SKM-1 (cell line): Measurements from ENCODE around the gene DSCAML1.

Experiments
- DNase-seq: peaks from one replicate; lab custom pipeline; 2025; ENCODE audit not compliant: unreplicated experiment; lab: John Stamatoyannopoulos, UW

Gene DSCAML1

GRCh38 chr11:117528097-117528721 is 268.8 kb downstream of the DSCAML1 start:
- no peak for DNase-seq

DNA sequence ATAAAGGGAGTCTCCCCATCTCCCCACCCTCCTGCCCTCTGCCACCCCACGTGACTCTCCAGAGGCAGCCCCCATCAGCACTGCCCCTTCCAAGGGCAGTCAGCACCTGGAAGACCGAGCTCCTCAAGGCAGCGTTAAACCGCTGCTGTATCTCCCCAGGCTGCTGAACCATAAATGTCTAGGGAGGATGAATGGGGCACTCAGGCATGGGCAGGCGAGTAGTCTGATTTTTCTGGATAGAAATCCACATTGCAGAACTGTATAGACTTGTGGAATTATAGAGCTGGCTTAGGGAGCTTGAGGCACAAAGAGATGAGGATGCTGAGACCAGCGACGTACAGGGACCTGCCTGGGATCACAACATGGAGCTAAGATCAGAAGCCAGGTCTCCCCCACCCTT is 269.7 kb downstream of the DSCAML1 start:
- no peak for DNase-seq

DNA sequence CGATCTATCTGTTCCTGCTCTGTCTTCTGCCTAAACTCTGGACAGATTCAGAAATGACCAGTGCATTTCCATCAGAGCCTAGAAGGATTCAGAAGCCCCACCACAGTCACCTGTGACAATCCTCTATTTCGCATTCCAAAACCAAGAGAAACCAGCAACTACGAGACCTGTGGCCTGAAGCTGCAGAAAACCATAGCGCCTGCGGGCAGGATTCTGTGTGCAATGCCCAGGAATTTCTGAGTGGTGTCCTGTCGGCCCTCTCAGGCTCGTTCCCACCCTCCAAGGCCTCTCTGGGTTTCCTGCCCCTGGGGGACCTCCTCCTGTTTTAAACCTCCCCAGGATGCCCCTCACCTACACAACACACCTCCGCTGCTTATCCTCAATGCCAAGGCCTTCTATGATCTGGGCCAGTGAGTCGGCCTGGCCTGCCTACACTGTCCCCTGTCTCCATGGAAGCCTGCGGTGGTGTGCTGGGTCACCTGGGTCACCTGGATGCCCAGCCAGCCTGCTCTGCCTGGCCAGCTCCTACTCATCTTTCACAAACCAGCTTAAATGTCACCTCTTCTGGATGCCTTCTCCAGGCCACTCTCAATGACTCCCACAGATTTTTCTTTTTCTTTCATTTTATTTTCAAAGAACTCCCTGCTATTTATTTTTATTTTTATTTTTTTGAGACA is 271.0 kb downstream of the DSCAML1 start:
- no peak for DNase-seq

DNA sequence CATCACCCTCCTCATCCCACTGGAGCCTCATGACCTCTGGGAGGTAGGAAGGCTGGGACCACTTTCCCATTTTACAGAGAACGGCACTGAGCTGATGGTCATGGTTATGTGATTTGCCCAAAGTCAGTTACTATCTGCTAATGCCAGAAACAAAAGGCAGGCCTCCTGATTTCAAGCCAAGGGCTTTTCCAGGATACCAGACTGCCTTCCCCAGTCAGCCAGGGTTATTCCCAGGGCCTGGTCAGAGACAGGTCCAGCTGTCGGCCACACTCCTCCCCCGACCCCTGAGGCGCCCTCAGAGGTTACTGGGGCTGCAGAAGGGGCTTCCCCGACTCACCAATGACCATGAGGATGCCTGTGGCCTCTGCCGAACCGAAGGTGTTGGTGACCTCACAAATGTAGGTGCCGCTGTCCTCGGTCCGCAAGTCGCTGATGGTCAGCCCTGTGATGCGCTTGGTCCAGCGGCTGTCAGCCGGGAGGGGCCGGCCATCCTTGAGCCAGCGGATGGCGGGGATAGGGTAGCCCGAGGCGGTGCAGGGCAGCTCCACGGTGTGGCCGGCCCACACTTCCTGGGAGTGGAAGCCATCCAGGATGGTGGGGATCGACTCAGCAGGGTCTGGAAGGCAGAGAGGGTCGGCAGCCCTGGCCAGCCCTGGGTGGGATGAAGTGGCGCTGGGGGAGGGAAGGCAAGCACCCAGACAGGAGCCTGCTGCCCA is 272.4 kb downstream of the DSCAML1 start:
- DNase-seq: no peak

GRCh38 chr11:117523680-117524079 is 273.3 kb downstream of the DSCAML1 start:
- no peak for DNase-seq

- DNase-seq: no peak
Observed at GRCh38 chr11:117521974-117522373, 275.0 kb downstream of the DSCAML1 start.

DNA sequence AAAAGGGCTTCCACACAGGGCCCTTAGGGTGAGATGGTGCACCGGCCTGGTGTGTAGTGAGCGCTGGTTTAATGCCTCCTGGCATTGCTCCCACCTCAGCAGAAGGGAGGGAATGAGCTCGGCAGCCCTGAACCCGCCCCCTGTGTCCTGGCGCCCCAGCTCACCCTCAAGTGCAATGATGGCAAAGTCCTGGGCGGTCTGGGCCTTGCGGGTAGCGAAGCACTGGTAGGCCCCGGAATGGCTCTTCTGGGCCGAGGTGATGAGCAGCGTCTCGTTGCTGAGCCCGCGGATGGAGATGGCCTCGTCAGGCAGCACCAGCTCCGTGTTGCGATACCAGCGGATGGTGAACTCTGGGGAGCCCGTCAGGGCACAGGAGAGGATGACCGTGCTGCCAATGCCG is 276.1 kb downstream of the DSCAML1 start:
- no peak for DNase-seq

- DNase-seq: no peak
Observed at GRCh38 chr11:117520201-117520600, 276.8 kb downstream of the DSCAML1 start.

DNA sequence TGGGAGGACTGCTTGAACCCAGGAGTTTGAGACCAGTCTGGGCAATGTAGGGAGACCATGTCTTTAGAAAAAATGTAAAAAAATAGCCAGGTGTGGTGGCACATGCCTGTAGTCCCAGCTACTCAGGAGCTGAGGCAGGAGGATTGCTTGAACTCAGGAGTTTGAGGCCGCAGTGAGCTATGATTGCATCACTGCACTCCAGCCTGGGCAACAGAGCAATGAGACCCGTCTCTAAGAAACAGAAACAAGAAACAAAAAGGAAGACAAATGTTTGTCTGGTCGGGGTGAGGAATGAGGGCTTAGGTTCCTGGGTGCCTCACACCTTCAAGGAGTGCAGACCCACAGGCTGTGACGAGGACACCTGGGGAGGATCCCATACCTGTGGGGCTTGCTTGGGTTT is 277.4 kb downstream of the DSCAML1 start:
- peak; percentile 4 for DNase-seq

DNA sequence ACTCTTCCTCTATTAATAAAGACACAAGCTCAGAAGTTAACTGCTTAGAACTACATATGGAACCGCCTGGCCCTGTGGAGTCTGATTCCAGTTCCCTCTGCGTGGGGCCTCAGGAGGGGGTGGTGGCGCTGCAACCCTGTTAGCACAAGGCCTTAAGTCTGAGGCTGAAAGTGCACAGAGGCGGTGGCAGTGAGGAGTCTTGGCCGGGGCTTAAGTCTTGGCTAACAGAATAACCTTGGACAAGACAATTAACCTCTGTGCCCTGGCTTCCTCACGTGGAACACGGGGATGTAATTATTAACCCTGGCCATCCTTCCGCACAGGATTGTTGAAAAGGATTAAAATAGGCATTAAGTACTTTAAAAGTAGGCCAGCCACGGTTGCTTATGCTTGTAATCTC is 277.8 kb downstream of the DSCAML1 start:
- DNase-seq: no peak

GRCh38 chr11:117518455-117518854 is 278.6 kb downstream of the DSCAML1 start:
- no peak for DNase-seq

GRCh38 chr11:117517097-117517496 is 279.9 kb downstream of the DSCAML1 start:
- DNase-seq: no peak

- no peak for DNase-seq
Observed at GRCh38 chr11:117515892-117516787, 280.9 kb downstream of the DSCAML1 start.

DNA sequence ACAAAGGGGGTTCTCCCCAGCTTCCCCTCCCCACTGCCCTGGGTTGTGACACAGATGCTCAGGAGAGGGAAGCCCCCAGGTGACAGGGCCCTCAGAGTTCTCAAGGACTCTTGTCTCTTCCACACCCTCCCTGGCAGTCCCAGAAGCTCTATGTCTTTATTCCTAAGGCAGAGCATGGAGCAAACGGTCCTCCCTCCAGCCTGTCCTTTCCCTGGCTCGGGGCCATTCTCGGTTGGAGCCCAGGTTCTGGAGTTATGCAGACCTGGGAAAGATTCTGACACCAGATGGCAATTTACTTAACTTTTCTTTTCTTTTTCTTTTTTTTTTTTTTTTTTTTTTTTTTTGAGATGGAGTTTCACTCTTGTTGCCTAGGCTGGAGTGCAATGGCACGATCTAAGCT is 282.8 kb downstream of the DSCAML1 start:
- no peak for DNase-seq

DNA sequence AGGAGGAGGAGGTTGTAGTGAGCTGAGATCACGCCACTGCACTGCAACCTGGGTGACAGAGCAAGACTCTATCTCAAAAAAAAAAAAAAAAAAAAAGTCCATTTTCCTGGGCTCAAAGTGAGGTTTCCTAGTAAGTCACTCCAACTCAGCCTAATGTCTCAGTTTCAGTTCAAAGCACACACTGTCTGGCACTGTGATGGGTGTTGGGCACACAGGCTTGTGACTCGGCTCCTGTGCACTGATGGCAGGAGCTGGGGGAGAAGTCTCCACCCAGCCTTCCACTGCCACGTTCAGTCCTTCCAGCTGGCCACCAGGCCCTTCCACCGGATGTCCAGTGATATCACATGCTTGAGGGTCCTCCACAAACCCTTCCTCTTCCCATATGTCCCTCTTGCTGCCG is 283.4 kb downstream of the DSCAML1 start:
- no peak for DNase-seq

DNA sequence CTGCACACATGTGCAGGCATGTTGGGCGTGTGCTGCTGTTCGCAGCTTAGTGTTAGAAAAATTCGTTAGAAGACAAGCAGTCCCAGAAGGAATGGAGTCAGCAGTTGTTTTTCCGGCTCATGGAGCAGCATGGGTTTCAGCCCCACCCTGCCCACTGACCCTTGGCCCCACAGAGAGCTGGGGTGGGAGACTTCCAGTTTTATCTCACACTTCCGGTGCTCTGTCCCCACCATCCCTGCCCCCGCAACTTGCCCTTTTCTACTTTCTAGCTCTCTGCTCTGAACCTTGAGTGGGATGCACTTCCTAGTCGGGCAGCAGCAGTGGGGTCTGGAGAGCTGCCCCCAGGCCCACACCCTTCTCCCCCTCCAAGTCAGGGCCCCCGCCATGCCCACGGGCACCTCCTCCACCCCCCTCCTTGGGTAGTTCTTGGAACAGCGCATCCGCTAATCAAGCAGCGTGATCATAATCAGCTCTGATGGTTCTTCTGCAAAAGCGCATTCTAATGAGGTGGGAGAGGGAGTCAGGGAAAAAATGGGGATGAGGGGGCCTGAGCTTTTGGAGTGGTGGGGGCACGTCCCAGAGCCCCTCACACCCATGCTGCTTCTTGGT is 285.0 kb downstream of the DSCAML1 start:
- no peak for DNase-seq

GRCh38 chr11:117511483-117511930 is 285.5 kb downstream of the DSCAML1 start:
- DNase-seq: no peak

- peak; percentile 10 for DNase-seq
Observed at GRCh38 chr11:117510646-117511045, 286.4 kb downstream of the DSCAML1 start.

- no peak for DNase-seq
Observed at GRCh38 chr11:117509543-117509942, 287.5 kb downstream of the DSCAML1 start.

DNA sequence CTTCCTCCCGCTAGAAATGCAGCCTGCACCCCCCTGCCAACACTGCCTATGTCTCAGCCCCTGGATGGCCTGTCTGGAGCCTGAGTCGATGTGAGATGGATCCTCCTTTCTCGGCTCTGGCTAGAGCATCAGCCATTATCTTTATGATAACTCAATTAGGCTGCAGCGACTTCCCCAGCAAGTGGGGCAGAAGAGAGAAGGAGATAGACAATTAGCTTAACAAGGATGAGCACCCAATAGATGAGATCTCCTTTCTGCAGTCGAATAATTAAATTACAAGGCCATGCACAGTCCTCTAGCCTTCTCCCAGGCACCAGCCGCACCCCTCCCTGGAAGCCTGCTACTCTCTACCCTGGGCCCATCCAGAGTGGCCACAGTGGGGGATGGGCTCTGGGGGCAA is 290.0 kb downstream of the DSCAML1 start:
- DNase-seq: no peak
